ENCODE results near the gene PPARG. TPM values are rescaled to one million over a fixed set of nuclear protein-coding genes. Genes with fewer than 3 reads are reported as not detected.
A peak's percentile ranks its signal among the peaks of the same experiment; 100 is the strongest.

The PPARG gene
- total RNA-seq, 3 donors from 2014 or later: 61.6 to 173 (median 98.8) TPM

DNA sequence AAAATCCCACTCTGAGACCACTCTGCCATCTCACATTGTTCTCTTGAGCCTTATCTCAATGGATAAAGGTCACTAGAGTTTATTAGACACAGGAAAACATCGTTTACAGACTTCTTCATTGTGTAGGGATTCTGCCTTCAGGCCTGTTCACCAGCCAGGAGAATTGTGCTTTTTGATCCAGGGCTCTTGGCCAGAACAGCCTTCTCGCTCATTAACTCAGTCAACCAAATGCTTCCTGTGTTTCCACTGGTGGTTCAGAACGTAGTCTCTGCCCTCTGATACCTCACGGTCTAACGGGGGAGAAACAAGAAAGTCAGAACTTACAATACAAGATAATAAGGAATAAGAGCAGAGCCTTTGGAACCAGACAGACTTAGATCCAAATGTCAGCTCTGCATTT, 141.2 kb downstream of the PPARG start:
- intact Hi-C loops (cut with DNase I, micrococcal nuclease): no loop called here
- no peaks in the 10 kb centered on the region for H3K4me1 ChIP-seq (ENCODE audit: low read depth)
- H3K9me3 ChIP-seq: no peaks in the 10 kb centered on the region
- no peak overlapping the region for H3K4me3 ChIP-seq
- DNase-seq (no peak), ATAC-seq (peak; percentile 39)
- H3K36me3 ChIP-seq (ENCODE audit: low read depth): no peaks in the 10 kb centered on the region
- TF ChIP-seq, protein P1, sequence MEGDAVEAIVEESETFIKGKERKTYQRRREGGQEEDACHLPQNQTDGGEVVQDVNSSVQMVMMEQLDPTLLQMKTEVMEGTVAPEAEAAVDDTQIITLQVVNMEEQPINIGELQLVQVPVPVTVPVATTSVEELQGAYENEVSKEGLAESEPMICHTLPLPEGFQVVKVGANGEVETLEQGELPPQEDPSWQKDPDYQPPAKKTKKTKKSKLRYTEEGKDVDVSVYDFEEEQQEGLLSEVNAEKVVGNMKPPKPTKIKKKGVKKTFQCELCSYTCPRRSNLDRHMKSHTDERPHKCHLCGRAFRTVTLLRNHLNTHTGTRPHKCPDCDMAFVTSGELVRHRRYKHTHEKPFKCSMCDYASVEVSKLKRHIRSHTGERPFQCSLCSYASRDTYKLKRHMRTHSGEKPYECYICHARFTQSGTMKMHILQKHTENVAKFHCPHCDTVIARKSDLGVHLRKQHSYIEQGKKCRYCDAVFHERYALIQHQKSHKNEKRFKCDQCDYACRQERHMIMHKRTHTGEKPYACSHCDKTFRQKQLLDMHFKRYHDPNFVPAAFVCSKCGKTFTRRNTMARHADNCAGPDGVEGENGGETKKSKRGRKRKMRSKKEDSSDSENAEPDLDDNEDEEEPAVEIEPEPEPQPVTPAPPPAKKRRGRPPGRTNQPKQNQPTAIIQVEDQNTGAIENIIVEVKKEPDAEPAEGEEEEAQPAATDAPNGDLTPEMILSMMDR (IDR thresholded peaks at IDR 0.05): no peak

DNA sequence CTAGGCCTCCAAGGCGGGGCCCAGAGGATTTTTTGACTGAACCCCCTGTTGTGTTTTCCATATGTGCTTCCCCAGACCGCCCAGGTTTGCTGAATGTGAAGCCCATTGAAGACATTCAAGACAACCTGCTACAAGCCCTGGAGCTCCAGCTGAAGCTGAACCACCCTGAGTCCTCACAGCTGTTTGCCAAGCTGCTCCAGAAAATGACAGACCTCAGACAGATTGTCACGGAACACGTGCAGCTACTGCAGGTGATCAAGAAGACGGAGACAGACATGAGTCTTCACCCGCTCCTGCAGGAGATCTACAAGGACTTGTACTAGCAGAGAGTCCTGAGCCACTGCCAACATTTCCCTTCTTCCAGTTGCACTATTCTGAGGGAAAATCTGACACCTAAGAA, 145.0 kb downstream of the PPARG start:
- TF ChIP-seq, protein P1 (IDR thresholded peaks at IDR 0.05): no peak
- Histone ChIP-seq H3K4me3 (no peak overlapping the region), H3K4me1 (ENCODE audit: low read depth) (no peaks in the 10 kb centered on the region), H3K36me3 (ENCODE audit: low read depth) (no peaks in the 10 kb centered on the region), H3K9me3 (no peaks in the 10 kb centered on the region)
- intact Hi-C loops (cut with DNase I, micrococcal nuclease): no loop called here
- ATAC-seq (no peak), DNase-seq (no peak)

DNA sequence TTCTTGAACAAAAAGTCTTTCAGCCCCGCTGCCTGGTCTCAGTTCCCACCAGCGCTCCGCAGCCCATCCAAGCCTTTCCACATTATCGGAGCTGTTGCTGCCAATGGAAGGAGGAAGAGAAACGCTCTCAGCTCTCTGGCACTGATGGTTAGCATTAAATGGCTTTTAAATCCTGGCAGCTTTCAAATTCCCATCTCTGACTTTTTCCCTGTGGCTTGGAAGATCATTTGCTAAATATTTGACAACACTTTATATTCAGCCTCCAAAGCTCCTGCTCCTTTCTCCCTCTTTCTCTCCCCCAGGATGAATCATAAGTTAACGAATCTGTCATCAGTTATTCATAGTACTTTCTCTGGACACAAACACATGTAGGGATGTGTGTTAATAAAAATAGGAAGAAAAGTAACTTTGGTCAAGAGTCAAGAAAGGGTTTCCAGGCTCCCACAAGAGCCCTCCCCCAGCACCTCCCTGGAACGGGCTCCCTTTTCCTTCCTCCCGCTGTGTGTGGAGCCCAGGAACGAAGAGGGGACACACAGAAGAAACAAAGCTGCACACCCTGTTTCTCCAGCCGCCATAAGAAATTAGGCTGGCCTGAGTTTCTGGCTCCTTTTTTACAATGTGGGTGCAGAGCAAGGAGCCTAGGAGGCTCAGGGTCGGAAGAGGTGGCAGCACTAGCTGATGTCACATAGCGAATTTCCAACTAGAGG, 147.8 kb downstream of the PPARG start:
- Histone ChIP-seq H3K36me3 (ENCODE audit: low read depth) (no peaks in the 10 kb centered on the region), H3K4me3 (no peak overlapping the region), H3K9me3 (no peaks in the 10 kb centered on the region), H3K4me1 (ENCODE audit: low read depth) (peaks cover 15% of the 10 kb centered on the region)
- intact Hi-C loops (cut with DNase I, micrococcal nuclease): no loop called here
- no peak for ATAC-seq
- TF ChIP-seq, protein P1 (IDR thresholded peaks at IDR 0.05): no peak
- DNase-seq: no peak

DNA sequence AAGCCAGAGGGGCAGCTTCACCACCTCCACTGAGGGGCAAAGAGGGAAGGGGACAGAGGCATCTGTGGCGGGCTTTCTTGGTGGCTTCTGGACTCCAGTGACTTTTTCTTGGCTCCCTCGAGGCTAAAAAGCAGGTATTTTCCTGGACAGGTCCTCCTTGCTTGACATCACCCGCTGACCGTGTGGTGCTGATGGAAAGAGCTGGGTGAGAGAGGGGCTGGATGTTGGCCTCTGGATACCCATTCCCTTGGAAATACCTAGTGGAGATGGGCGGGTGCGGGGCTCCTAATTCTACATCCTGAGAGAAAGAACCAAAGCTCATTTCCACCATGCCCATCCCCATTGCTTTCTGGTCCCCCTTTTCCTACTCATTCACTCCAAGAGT, 148.3 kb downstream of the PPARG start:
- intact Hi-C loops (cut with DNase I, micrococcal nuclease): no loop called here
- Histone ChIP-seq H3K9me3 (no peaks in the 10 kb centered on the region), H3K36me3 (ENCODE audit: low read depth) (no peaks in the 10 kb centered on the region), H3K4me3 (no peak overlapping the region), H3K4me1 (ENCODE audit: low read depth) (peaks cover 15% of the 10 kb centered on the region)
- ATAC-seq (no peak), DNase-seq (no peak)
- TF ChIP-seq, protein P1 (IDR thresholded peaks at IDR 0.05): no peak

DNA sequence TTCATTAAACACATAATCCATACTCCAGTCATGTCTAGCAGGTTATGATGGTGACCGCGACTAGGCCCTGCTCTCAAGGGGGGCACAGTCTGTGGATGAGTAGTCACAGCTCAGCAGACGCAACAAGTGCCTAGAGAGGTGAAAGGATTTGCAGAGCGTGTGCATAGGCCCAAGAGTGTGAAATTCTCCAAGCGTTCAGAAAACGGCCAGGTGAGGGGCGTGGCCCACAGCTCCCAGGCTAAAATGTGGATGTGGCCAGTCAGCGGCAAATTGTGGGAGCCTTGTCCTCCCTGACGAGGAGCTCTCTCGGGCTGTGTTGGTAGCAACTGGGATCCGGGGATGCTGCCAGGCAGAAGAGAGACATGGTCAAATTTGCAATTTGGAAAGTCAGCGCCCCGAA, 149.0 kb downstream of the PPARG start:
- Histone ChIP-seq H3K36me3 (ENCODE audit: low read depth) (no peaks in the 10 kb centered on the region), H3K4me1 (ENCODE audit: low read depth) (peaks cover 15% of the 10 kb centered on the region), H3K4me3 (no peak overlapping the region), H3K9me3 (no peaks in the 10 kb centered on the region)
- no peak for DNase-seq
- TF ChIP-seq, protein P1 (IDR thresholded peaks at IDR 0.05): no peak
- intact Hi-C loops (cut with DNase I, micrococcal nuclease): no loop called here
- no peak for ATAC-seq

DNA sequence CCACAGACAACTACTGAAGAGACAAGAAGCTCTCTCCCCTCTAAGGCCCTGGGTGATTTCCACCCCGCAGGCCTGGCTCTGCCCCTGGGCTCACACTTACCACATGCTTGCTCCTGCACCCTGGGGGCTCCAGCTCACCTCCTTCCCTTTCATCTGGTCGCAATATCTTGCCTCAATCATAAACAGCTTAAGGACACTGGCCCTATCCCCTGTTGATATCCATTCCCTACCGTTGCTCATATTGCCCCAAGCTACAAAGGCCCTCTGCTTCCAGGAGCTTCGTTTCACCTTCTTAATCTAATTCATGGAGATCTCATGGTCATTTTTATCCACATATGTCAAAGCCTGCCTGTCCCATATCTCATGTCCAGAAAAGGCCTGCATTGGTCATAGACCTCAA, 149.4 kb downstream of the PPARG start:
- TF ChIP-seq, protein P1 (IDR thresholded peaks at IDR 0.05): no peak
- ATAC-seq: no peak
- no peak for DNase-seq
- peaks cover 20% of the 10 kb centered on the region for H3K4me1 ChIP-seq (ENCODE audit: low read depth)
- H3K36me3 ChIP-seq (ENCODE audit: low read depth): no peaks in the 10 kb centered on the region
- no peaks in the 10 kb centered on the region for H3K9me3 ChIP-seq
- intact Hi-C loops (cut with DNase I, micrococcal nuclease): no loop called here
- H3K4me3 ChIP-seq: no peak overlapping the region

All from mucosa of descending colon (tissue), 3 donors.